Measurements from ENCODE around the gene NADSYN1.
"Not testable (repeated sequence)": the region's sequence is repeated elsewhere in the genome, so short reads cannot be mapped to it uniquely, and the experiment has no call there.

Gene NADSYN1

GRCh38 chr11:71527576-71528210 is 74.7 kb downstream of the NADSYN1 start:
- DNase-seq (ENCODE audit: low read depth): no peak

- DNase-seq (ENCODE audit: low read depth): no peak
These were observed 77.6 kb downstream of the NADSYN1 start for GRCh38 chr11:71530602-71531001.

GRCh38 chr11:71532036-71532610 is 79.1 kb downstream of the NADSYN1 start:
- DNase-seq (ENCODE audit: low read depth): no peak

GRCh38 chr11:71534711-71535608 is 82.0 kb downstream of the NADSYN1 start:
- DNase-seq (ENCODE audit: low read depth): not testable (repeated sequence)

GRCh38 chr11:71535825-71536224 is 82.8 kb downstream of the NADSYN1 start:
- no peak for DNase-seq (ENCODE audit: low read depth)

GRCh38 chr11:71537537-71537936 is 84.5 kb downstream of the NADSYN1 start:
- DNase-seq (ENCODE audit: low read depth): no peak

GRCh38 chr11:71537977-71538665 is 85.1 kb downstream of the NADSYN1 start, which contains the start of gene KRTAP5-8:
TSS of gene KRTAP5-8 (plus strand) at chr11:71538025. CDS start at chr11:71538056, 31 bp downstream.
- not testable (repeated sequence) for DNase-seq (ENCODE audit: low read depth)

GRCh38 chr11:71538666-71538990 is 85.6 kb downstream of the NADSYN1 start:
- no peak for DNase-seq (ENCODE audit: low read depth)

GRCh38 chr11:71539017-71539416 is 86.0 kb downstream of the NADSYN1 start:
- DNase-seq (ENCODE audit: low read depth): no peak

GRCh38 chr11:71539971-71540370 is 87.0 kb downstream of the NADSYN1 start:
- DNase-seq (ENCODE audit: low read depth): not testable (repeated sequence)

GRCh38 chr11:71540521-71541304 is 87.7 kb downstream of the NADSYN1 start:
- DNase-seq (ENCODE audit: low read depth): not testable (repeated sequence)

GRCh38 chr11:71542382-71542781 is 89.4 kb downstream of the NADSYN1 start:
- no peak for DNase-seq (ENCODE audit: low read depth)

- no peak for DNase-seq (ENCODE audit: low read depth)
These were observed 90.1 kb downstream of the NADSYN1 start for GRCh38 chr11:71542879-71543777.

- DNase-seq (ENCODE audit: low read depth): no peak
These were observed 90.9 kb downstream of the NADSYN1 start for GRCh38 chr11:71543866-71544265.

- no peak for DNase-seq (ENCODE audit: low read depth)
These were observed 91.7 kb downstream of the NADSYN1 start for GRCh38 chr11:71544525-71545214.

GRCh38 chr11:71545405-71545966 is 92.5 kb downstream of the NADSYN1 start:
- no peak for DNase-seq (ENCODE audit: low read depth)

GRCh38 chr11:71548120-71548519 is 95.1 kb downstream of the NADSYN1 start, which contains the start of gene KRTAP5-9:
TSS of gene KRTAP5-9 (plus strand) at chr11:71548420. CDS start at chr11:71548658, 238 bp downstream.
- no peak for DNase-seq (ENCODE audit: low read depth)

GRCh38 chr11:71548716-71549151 is 95.7 kb downstream of the NADSYN1 start:
- no peak for DNase-seq (ENCODE audit: low read depth)
